GM21786 (cell line): ENCODE data around the gene BAZ1A.
"Not testable (repeated sequence)": the region's sequence is repeated elsewhere in the genome, so short reads cannot be mapped to it uniquely, and the experiment has no call there.

Experiments used
- ATAC-seq: cut with Tn5 transposase; IDR thresholded peaks from one replicate; pipeline ENCODE4 v1.9.1; 2021; ENCODE audit not compliant: unreplicated experiment

The BAZ1A gene

GRCh38 chr14:34857689-34858449, 17.3 kb downstream of the BAZ1A start:
- ATAC-seq = no peak

- no peak for ATAC-seq
Measured at GRCh38 chr14:34853041-34853440, 22.1 kb downstream of the BAZ1A start.

- ATAC-seq = no peak
Measured at GRCh38 chr14:34851395-34851794, 23.8 kb downstream of the BAZ1A start.

- no peak for ATAC-seq
Measured at GRCh38 chr14:34845869-34846268, 29.3 kb downstream of the BAZ1A start.

GRCh38 chr14:34843011-34843554, 32.1 kb downstream of the BAZ1A start:
- ATAC-seq = peak; percentile 48

- no peak for ATAC-seq
Measured at GRCh38 chr14:34837801-34838322, 37.3 kb downstream of the BAZ1A start.

- ATAC-seq = no peak
Measured at GRCh38 chr14:34835312-34835711, 39.8 kb downstream of the BAZ1A start.

- ATAC-seq = no peak
Measured at GRCh38 chr14:34833549-34834523, 41.3 kb downstream of the BAZ1A start.

GRCh38 chr14:34826661-34827060, 48.5 kb downstream of the BAZ1A start:
- no peak for ATAC-seq

GRCh38 chr14:34824826-34825225, 50.3 kb downstream of the BAZ1A start:
- ATAC-seq = no peak

- no peak for ATAC-seq
Measured at GRCh38 chr14:34824256-34824655, 50.9 kb downstream of the BAZ1A start.

- ATAC-seq = no peak
Measured at GRCh38 chr14:34817768-34818167, 57.4 kb downstream of the BAZ1A start.

- ATAC-seq = no peak
Measured at GRCh38 chr14:34810028-34810427, 65.1 kb downstream of the BAZ1A start.

GRCh38 chr14:34806257-34806656, 68.9 kb downstream of the BAZ1A start:
- ATAC-seq = no peak

GRCh38 chr14:34804933-34805332, 70.2 kb downstream of the BAZ1A start:
- no peak for ATAC-seq

- ATAC-seq = not testable (repeated sequence)
Measured at GRCh38 chr14:34798861-34799260, 76.3 kb downstream of the BAZ1A start.

GRCh38 chr14:34797747-34798583, 77.2 kb downstream of the BAZ1A start:
- ATAC-seq = no peak

- ATAC-seq = no peak
Measured at GRCh38 chr14:34796902-34797301, 78.3 kb downstream of the BAZ1A start.

GRCh38 chr14:34794941-34795340, 80.2 kb downstream of the BAZ1A start:
- ATAC-seq = no peak

GRCh38 chr14:34794217-34794616, 80.9 kb downstream of the BAZ1A start:
- no peak for ATAC-seq
